DND-41 (cell line): ENCODE results near the gene FRS3.

ENCODE experiments used
- EZH2 ChIP-seq: IDR thresholded peaks from 3 replicates; pipeline ENCODE4 v1.6.1; 2012; ENCODE audit warnings: borderline replicate concordance, low read depth, mild to moderate bottlenecking, moderate library complexity, low read length, inconsistent platforms; ENCODE audit not compliant: severe bottlenecking
- TF ChIP-seq, protein P1 (sequence below): IDR thresholded peaks from 2 replicates; pipeline ENCODE4 v1.5.1; 2012; ENCODE audit warnings: borderline replicate concordance, low read length, moderate library complexity, mild to moderate bottlenecking; ENCODE audit not compliant: poor library complexity, severe bottlenecking; ENCODE audit errors: extremely low read depth

DNA sequence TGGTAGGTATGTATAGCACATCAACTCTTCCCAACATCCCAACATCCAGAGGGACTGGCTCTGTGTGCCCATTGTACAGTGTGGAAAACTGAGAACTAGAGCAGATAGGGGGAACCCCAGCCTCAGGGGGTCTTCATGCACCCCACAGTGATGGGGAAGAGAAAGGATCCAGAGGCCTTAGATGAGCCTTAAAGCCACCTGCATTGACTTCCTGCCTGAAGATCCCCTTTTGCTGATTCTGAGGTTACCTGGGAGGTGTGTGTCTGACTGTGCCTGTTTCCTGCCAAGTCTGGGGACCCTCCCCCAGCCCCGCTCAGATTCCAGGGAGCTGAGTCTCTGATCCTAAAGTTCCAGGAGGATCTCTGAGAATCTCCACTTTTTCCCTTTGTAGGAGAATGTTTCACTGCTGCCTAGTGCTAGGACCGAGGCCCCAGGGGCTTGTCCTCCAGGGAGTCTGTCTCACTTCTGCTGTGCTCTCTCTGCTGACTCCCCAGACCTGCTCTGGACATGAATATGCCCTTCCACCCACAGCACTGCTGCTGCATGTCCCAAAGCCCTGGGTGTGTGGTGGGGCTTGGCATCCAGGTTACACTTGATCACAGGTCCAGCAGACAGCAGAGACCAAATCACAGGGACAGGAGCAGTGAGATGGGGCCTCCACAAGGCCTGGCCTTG, 19.7 kb downstream of the FRS3 start:
- TF ChIP-seq, protein P1, sequence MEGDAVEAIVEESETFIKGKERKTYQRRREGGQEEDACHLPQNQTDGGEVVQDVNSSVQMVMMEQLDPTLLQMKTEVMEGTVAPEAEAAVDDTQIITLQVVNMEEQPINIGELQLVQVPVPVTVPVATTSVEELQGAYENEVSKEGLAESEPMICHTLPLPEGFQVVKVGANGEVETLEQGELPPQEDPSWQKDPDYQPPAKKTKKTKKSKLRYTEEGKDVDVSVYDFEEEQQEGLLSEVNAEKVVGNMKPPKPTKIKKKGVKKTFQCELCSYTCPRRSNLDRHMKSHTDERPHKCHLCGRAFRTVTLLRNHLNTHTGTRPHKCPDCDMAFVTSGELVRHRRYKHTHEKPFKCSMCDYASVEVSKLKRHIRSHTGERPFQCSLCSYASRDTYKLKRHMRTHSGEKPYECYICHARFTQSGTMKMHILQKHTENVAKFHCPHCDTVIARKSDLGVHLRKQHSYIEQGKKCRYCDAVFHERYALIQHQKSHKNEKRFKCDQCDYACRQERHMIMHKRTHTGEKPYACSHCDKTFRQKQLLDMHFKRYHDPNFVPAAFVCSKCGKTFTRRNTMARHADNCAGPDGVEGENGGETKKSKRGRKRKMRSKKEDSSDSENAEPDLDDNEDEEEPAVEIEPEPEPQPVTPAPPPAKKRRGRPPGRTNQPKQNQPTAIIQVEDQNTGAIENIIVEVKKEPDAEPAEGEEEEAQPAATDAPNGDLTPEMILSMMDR = no peak
- no peak for TF ChIP-seq EZH2
